ENCODE results near the gene TRPC1.

Gene TRPC1

DNA sequence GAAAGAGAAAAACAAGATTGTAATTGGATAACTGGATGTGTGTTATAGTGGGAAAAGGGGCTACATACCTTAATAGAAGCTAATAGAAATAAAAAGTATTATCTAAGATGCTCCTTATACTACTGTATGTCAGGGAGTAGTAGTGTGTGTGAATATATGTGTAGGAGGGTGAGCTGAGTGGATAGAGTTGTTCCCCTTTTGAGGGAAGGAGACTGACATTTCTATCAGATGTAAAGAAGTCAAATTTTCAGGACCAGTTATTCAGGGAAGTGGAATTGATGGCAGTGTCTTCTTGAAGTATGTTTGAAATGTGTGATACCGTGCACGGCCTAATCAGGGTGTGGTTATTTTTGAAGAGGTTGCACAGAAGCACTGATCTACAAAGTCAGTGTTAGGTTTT, 116.0 kb downstream of the TRPC1 start:
- DNase-seq (ENCODE audit: low read depth in 2 of 2) = no peak

- no peak for DNase-seq (ENCODE audit: low read depth in 2 of 2)
These were observed 120.6 kb downstream of the TRPC1 start for GRCh38 chr3:142844339-142844977.

- no peak for DNase-seq (ENCODE audit: low read depth in 2 of 2)
These were observed 123.1 kb downstream of the TRPC1 start for GRCh38 chr3:142846779-142847577.

DNA sequence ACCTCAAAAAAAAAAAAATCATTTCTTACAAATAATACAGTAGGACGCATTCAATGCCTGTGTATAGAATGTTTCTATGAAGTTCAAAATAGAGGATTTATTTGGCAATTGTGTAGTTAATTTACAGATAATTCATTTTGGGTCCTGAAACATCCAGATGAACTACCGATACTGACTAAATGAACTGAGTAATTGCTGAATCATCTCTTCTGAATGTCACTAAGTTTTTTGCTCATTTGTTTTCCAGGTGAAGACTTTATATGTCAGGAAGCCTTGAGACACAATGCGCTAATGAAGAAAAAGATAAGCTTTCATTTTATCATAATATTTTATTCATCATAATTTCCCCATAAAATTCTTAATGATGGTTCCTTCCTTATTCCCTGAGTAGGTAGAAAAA, 125.3 kb downstream of the TRPC1 start:
- no peak for DNase-seq (ENCODE audit: low read depth in 2 of 2)

DNA sequence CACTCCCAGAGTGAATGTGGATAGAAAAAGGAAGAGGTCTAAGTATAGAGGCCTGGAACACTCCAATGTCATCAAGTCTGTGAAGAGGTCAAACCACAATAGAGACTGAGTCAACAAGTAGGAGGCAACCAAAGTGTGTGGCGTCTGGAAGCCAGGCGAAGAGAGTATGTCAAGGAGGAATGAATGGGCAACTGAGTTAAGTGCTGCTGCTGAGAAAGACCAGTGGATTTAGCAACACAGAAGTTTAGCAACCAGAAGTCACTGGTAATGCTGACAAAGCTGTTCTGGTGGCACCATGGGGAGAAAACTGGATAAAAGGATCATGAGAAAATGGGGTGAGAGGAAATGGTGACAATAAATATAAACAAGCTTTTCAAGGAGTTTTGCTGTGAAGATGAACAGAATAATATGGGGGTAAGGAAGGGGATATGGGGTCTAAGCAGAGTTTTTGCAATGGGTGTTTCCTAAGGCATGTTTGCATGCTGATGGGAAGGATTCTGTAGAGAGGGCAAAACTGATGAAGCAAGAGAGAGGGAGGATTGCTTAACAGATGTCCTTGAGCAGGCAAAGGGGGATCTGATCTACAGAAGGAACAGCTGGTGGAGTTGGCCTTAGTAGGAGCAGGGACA, 126.7 kb downstream of the TRPC1 start:
- no peak for DNase-seq (ENCODE audit: low read depth in 2 of 2)

GRCh38 chr3:142852009-142852408, 128.2 kb downstream of the TRPC1 start:
- no peak for DNase-seq (ENCODE audit: low read depth in 2 of 2)

DNA sequence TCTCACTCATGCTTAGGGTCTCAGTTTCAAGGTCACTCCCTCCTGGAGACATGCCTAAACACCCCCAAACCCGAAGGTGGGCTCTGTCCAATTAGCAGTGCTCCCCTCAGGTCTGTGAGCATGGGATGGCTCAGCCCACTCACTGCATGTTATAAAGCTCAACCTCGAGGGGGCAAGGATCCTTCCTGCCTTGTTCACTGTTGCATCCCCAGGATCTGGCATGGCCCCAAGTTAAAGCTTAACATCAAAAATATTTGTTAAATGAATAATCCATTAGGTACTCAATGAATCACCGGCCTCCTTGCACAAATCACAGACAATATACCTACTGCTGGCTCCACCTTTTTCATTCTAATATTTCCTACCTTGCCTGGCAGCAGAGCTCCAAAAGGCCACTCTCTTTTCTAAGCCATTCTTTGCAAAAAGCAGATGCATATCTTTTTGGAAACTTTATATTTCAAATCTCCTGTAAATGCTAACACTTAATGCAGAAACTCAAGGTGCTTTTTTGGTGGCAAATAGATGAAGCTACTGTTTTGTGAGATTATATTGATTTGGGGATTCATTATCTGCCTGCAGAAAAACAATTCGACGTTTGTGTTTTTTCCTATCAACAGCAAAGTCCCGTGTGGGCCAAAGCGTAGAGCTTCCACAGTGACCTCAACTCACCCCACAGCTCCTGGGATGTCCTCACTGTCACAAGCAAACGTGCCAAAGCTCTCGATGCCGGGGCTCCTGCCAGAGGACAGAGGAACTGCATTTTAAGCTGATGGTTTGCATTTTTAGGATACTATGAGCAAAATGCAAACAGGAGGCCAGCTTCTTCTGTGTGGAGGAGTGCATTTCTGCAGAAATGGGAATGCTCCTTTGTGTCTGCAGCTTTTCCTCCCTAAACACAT, 129.7 kb downstream of the TRPC1 start:
- no peak for DNase-seq (ENCODE audit: low read depth in 2 of 2)

GRCh38 chr3:142857056-142857455, 133.2 kb downstream of the TRPC1 start:
- DNase-seq (ENCODE audit: low read depth in 2 of 2) = no peak
